ENCODE data around the gene WTAP. TPM values are rescaled to one million over a fixed set of nuclear protein-coding genes. Genes with fewer than 3 reads are reported as not detected.

WTAP gene
- total and polyA plus RNA-seq, 2 of the 4 experiments (the other 2 are of a cell fraction): 30.2 to 92.3 TPM

DNA sequence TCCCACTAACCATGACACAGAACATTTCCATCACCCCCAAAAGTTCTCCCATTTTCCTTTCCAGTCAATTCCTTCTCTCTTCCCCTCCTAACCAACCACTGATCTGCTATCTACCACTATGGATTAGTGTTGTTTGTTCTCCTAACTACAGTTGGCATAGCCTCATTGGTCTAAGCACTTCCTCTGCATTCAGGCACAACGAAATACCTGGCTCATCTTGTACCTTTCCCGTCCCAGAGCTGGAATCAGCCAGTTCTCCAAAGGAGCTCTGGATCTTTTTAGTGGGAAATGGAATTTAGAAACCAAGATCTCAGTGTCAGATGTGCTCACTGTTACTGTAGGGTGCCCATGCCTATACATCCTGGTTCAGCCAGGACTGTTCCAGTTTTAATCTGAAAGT lies 4.0 kb upstream of the WTAP start:
- WGBS, 2 experiments (ENCODE audit: extremely low coverage in 2 of 2, insufficient read length in 1 of 2): no CpG with 5 or more reads among the region's 2 CpGs
- CTCF ChIA-PET: no interaction called here

More for the DNA sequence above, 4.0 kb upstream of the WTAP start:
- no peak overlapping the region for H3K4ac ChIP-seq (ENCODE audit: low read depth, low read length)
- peaks cover 8% of the 10 kb centered on the region; the same call in 1 of the 2 replicates for H4K20me1 ChIP-seq (ENCODE audit: insufficient read depth, low read length)
- no peak overlapping the region for H2BK15ac ChIP-seq (ENCODE audit: low read depth, low read length)
- no peak overlapping the region for H3K56ac ChIP-seq (ENCODE audit: extremely low read depth, insufficient read depth, low read length)
- no peak overlapping the region for H3K4me2 ChIP-seq (ENCODE audit: low read depth, low read length)
- no peak overlapping the region for H2BK120ac ChIP-seq (ENCODE audit: low read depth, low read length)
- TF ChIP-seq FOS (IDR thresholded peaks at IDR 0.05; ENCODE audit: low read depth, low read length): no peak
- no peak for TF ChIP-seq RAD21 (IDR thresholded peaks at IDR 0.05; ENCODE audit: low read length)
- TF ChIP-seq, protein P1, sequence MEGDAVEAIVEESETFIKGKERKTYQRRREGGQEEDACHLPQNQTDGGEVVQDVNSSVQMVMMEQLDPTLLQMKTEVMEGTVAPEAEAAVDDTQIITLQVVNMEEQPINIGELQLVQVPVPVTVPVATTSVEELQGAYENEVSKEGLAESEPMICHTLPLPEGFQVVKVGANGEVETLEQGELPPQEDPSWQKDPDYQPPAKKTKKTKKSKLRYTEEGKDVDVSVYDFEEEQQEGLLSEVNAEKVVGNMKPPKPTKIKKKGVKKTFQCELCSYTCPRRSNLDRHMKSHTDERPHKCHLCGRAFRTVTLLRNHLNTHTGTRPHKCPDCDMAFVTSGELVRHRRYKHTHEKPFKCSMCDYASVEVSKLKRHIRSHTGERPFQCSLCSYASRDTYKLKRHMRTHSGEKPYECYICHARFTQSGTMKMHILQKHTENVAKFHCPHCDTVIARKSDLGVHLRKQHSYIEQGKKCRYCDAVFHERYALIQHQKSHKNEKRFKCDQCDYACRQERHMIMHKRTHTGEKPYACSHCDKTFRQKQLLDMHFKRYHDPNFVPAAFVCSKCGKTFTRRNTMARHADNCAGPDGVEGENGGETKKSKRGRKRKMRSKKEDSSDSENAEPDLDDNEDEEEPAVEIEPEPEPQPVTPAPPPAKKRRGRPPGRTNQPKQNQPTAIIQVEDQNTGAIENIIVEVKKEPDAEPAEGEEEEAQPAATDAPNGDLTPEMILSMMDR (conservative IDR thresholded peaks at IDR 0.05; ENCODE audit: low read depth, low read length): no peak
- no peak for TF ChIP-seq MAFK (IDR thresholded peaks at IDR 0.05; ENCODE audit: low read depth, low read length)
- TF ChIP-seq RFX5 (IDR thresholded peaks at IDR 0.05; ENCODE audit: low read depth, low read length): no peak
- TF ChIP-seq POLR2A (IDR thresholded peaks at IDR 0.05; ENCODE audit: low read depth, low read length): no peak
- no peak for TF ChIP-seq SMC3 (IDR thresholded peaks at IDR 0.05; ENCODE audit: low read depth, low read length)
- no peak for TF ChIP-seq NFE2L2 (IDR thresholded peaks at IDR 0.05; ENCODE audit: low read depth, low read length)
- no peak for TF ChIP-seq CHD1 (IDR thresholded peaks at IDR 0.05; ENCODE audit: low read depth, low read length)
- TF ChIP-seq, protein P2, sequence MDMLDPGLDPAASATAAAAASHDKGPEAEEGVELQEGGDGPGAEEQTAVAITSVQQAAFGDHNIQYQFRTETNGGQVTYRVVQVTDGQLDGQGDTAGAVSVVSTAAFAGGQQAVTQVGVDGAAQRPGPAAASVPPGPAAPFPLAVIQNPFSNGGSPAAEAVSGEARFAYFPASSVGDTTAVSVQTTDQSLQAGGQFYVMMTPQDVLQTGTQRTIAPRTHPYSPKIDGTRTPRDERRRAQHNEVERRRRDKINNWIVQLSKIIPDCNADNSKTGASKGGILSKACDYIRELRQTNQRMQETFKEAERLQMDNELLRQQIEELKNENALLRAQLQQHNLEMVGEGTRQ (IDR thresholded peaks at IDR 0.05; ENCODE audit: low read depth, low read length): no peak
- TF ChIP-seq CEBPB (IDR thresholded peaks at IDR 0.05; ENCODE audit: low read depth, low read length): no peak
- no peak for TF ChIP-seq RCOR1 (IDR thresholded peaks at IDR 0.05; ENCODE audit: insufficient replicate concordance, low read length)
- TF ChIP-seq BHLHE40 (IDR thresholded peaks at IDR 0.05; ENCODE audit: low read depth, low read length): no peak
- no peak for TF ChIP-seq MXI1 (IDR thresholded peaks at IDR 0.05; ENCODE audit: borderline replicate concordance, low read depth, low read length)
- TF ChIP-seq MAZ (IDR thresholded peaks at IDR 0.05; ENCODE audit: borderline replicate concordance, low read depth, low read length): no peak
- TF ChIP-seq, protein P3, sequence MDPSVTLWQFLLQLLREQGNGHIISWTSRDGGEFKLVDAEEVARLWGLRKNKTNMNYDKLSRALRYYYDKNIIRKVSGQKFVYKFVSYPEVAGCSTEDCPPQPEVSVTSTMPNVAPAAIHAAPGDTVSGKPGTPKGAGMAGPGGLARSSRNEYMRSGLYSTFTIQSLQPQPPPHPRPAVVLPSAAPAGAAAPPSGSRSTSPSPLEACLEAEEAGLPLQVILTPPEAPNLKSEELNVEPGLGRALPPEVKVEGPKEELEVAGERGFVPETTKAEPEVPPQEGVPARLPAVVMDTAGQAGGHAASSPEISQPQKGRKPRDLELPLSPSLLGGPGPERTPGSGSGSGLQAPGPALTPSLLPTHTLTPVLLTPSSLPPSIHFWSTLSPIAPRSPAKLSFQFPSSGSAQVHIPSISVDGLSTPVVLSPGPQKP (IDR thresholded peaks at IDR 0.05; ENCODE audit: borderline replicate concordance, low read depth, low read length): no peak
- no peak overlapping the region for H3K18ac ChIP-seq (ENCODE audit: low read depth, low read length)
- DNase-seq: no peak
- peaks cover 2% of the 10 kb centered on the region; the same call in 1 of the 2 replicates for H3K4me1 ChIP-seq (ENCODE audit: control insufficient read depth, insufficient read depth, low read length)
- no peak overlapping the region for H4K5ac ChIP-seq (ENCODE audit: low read depth, low read length)
- no peaks in the 10 kb centered on the region for H3K9me1 ChIP-seq (ENCODE audit: insufficient read depth, low read length)
- H3K9me3 ChIP-seq (ENCODE audit: control insufficient read depth, insufficient read depth, low read length): no peaks in the 10 kb centered on the region
- no peak for ATAC-seq (ENCODE audit: low read depth)
- no peak overlapping the region for H4K91ac ChIP-seq (ENCODE audit: insufficient read depth, low read depth, low read length)
- H2AK9ac ChIP-seq (replicated peaks; ENCODE audit: low read depth, low read length, poor library complexity): no peak overlapping the region
- POLR2A ChIA-PET (ENCODE audit: unreplicated experiment): no interaction called here
- intact Hi-C loops (cut with micrococcal nuclease): no loop called here
- no peak overlapping the region for H3K23ac ChIP-seq (ENCODE audit: low read depth, low read length)
- in situ Hi-C loops (cut with MboI; ENCODE audit: low sequenced_read_pairs): loop anchor here (25.0 kb wide), 1 partner anchor 1086 kb away; the partner anchor contains the start of gene DYNLT1
- H3K36me3 ChIP-seq (ENCODE audit: control insufficient read depth, insufficient read depth, low read length): peaks cover 1% of the 10 kb centered on the region; the same call in 1 of the 2 replicates
- no peak overlapping the region for H3K27ac ChIP-seq (ENCODE audit: insufficient read depth, low read length)
- H3K14ac ChIP-seq (replicated peaks; ENCODE audit: low read depth, low read length): no peak overlapping the region
- no peak overlapping the region for H2BK20ac ChIP-seq (ENCODE audit: low read depth, low read length)
- no peak overlapping the region for H3K9ac ChIP-seq (ENCODE audit: low read depth, low read length)
- no peak overlapping the region; the same call in 1 of the 2 replicates for H2AK5ac ChIP-seq (ENCODE audit: low read depth, low read length)
- no peaks in the 10 kb centered on the region for H3K27me3 ChIP-seq (ENCODE audit: control insufficient read depth, insufficient read depth, low read length)
- dilution Hi-C loops (cut with HindIII; ENCODE audit: low sequenced_read_pairs, unreplicated experiment): no loop called here
- no peak overlapping the region for H4K8ac ChIP-seq (ENCODE audit: low read depth in 2 of 2, low read length in 2 of 2)
- H2BK5ac ChIP-seq (ENCODE audit: low read depth, low read length, poor library complexity, severe bottlenecking): no peak overlapping the region
- peaks cover 29 to 62% of the 10 kb centered on the region in 2 experiments for H3K79me1 ChIP-seq (ENCODE audit: low read depth in 1 of 2, low read length in 2 of 2)
- no peak overlapping the region for H2AFZ ChIP-seq (replicated peaks; ENCODE audit: low read length, poor library complexity)
- no peak overlapping the region for H3K4me3 ChIP-seq (ENCODE audit: insufficient read depth, low read depth, low read length)
- BruUV-seq (replicated peaks): no TSS peak
